ENCODE measurements around the gene CEP170. TPM values are rescaled to one million over a fixed set of nuclear protein-coding genes. Genes with fewer than 3 reads are reported as not detected.
"Not testable (repeated sequence)": the region's sequence is repeated elsewhere in the genome, so short reads cannot be mapped to it uniquely, and the experiment has no call there.

The CEP170 gene
- total and polyA plus RNA-seq, 2 experiments from 2014 or later, result 45.9 to 76.9 TPM

GRCh38 chr1:243203196-243203595, 51.9 kb downstream of the CEP170 start:
- H3K9me3 ChIP-seq (ENCODE audit: low read depth); H3K4me3 ChIP-seq; DNase-seq (ENCODE audit: low read depth in 1 of 2, low spot score in 1 of 2); H3K27ac ChIP-seq; H3K27me3 ChIP-seq; H3K36me3 ChIP-seq; H3K4me1 ChIP-seq (ENCODE audit: low read depth): not testable (repeated sequence)

GRCh38 chr1:243201316-243201715, 53.8 kb downstream of the CEP170 start:
- H3K4me1 ChIP-seq (ENCODE audit: low read depth); H3K27me3 ChIP-seq; H3K36me3 ChIP-seq; H3K4me3 ChIP-seq; H3K9me3 ChIP-seq (ENCODE audit: low read depth); DNase-seq (ENCODE audit: low read depth in 1 of 2, low spot score in 1 of 2); H3K27ac ChIP-seq: not testable (repeated sequence)

GRCh38 chr1:243197524-243197923, 57.6 kb downstream of the CEP170 start:
- H3K27ac ChIP-seq; H3K9me3 ChIP-seq (ENCODE audit: low read depth); H3K4me1 ChIP-seq (ENCODE audit: low read depth); H3K27me3 ChIP-seq; DNase-seq (ENCODE audit: low read depth in 1 of 2, low spot score in 1 of 2); H3K4me3 ChIP-seq; H3K36me3 ChIP-seq: not testable (repeated sequence)

GRCh38 chr1:243193330-243193729, 61.8 kb downstream of the CEP170 start:
- not testable (repeated sequence) for H3K4me1 ChIP-seq (ENCODE audit: low read depth); H3K27me3 ChIP-seq; H3K4me3 ChIP-seq; H3K9me3 ChIP-seq (ENCODE audit: low read depth); H3K36me3 ChIP-seq; H3K27ac ChIP-seq
- peak in 1 of 2 donors; percentile 0 for DNase-seq (ENCODE audit: low read depth in 1 of 2, low spot score in 1 of 2)

- not testable (repeated sequence) for H3K9me3 ChIP-seq (ENCODE audit: low read depth); H3K4me1 ChIP-seq (ENCODE audit: low read depth); H3K27me3 ChIP-seq; DNase-seq (ENCODE audit: low read depth in 1 of 2, low spot score in 1 of 2); H3K27ac ChIP-seq; H3K4me3 ChIP-seq
- peaks cover 12% of the 10 kb centered on the region for H3K36me3 ChIP-seq
Observed at GRCh38 chr1:243186201-243186995, 68.7 kb downstream of the CEP170 start.

- H3K27ac ChIP-seq; DNase-seq (ENCODE audit: low read depth in 1 of 2, low spot score in 1 of 2); H3K4me1 ChIP-seq (ENCODE audit: low read depth); H3K27me3 ChIP-seq; H3K4me3 ChIP-seq; H3K9me3 ChIP-seq (ENCODE audit: low read depth); H3K36me3 ChIP-seq: not testable (repeated sequence)
Observed at GRCh38 chr1:243184787-243185186, 70.3 kb downstream of the CEP170 start.

GRCh38 chr1:243183661-243184060, 71.4 kb downstream of the CEP170 start:
- H3K4me3 ChIP-seq; H3K27me3 ChIP-seq; H3K27ac ChIP-seq; H3K36me3 ChIP-seq; H3K9me3 ChIP-seq (ENCODE audit: low read depth); H3K4me1 ChIP-seq (ENCODE audit: low read depth); DNase-seq (ENCODE audit: low read depth in 1 of 2, low spot score in 1 of 2): not testable (repeated sequence)

- H3K4me3 ChIP-seq; H3K9me3 ChIP-seq (ENCODE audit: low read depth); H3K4me1 ChIP-seq (ENCODE audit: low read depth); H3K36me3 ChIP-seq; H3K27me3 ChIP-seq; DNase-seq (ENCODE audit: low read depth in 1 of 2, low spot score in 1 of 2); H3K27ac ChIP-seq: not testable (repeated sequence)
Observed at GRCh38 chr1:243183176-243183575, 71.9 kb downstream of the CEP170 start.

- Histone ChIP-seq H3K9me3 (ENCODE audit: low read depth) (no peaks in the 10 kb centered on the region), H3K4me1 (ENCODE audit: low read depth) (no peaks in the 10 kb centered on the region), H3K4me3 (no peak overlapping the region), H3K36me3 (no peaks in the 10 kb centered on the region), H3K27me3 (no peaks in the 10 kb centered on the region), H3K27ac (no peak overlapping the region)
- no peak for DNase-seq (ENCODE audit: low read depth in 1 of 2, low spot score in 1 of 2)
- no peak for TF ChIP-seq CTCF (IDR thresholded peaks at IDR 0.05; ENCODE audit: low read depth, low read length)
Observed at GRCh38 chr1:243179720-243180119, 75.4 kb downstream of the CEP170 start.

GRCh38 chr1:243177792-243178191, 77.3 kb downstream of the CEP170 start:
- H3K4me3 ChIP-seq; H3K36me3 ChIP-seq; H3K27ac ChIP-seq; DNase-seq (ENCODE audit: low read depth in 1 of 2, low spot score in 1 of 2); H3K27me3 ChIP-seq; H3K9me3 ChIP-seq (ENCODE audit: low read depth); H3K4me1 ChIP-seq (ENCODE audit: low read depth): not testable (repeated sequence)

GRCh38 chr1:243173758-243174369, 81.2 kb downstream of the CEP170 start:
- not testable (repeated sequence) for H3K27me3 ChIP-seq; H3K27ac ChIP-seq; H3K9me3 ChIP-seq (ENCODE audit: low read depth); H3K4me3 ChIP-seq; H3K36me3 ChIP-seq; DNase-seq (ENCODE audit: low read depth in 1 of 2, low spot score in 1 of 2); H3K4me1 ChIP-seq (ENCODE audit: low read depth)

- H3K27me3 ChIP-seq; DNase-seq (ENCODE audit: low read depth in 1 of 2, low spot score in 1 of 2): not testable (repeated sequence)
Observed at GRCh38 chr1:243164911-243165310, 90.2 kb downstream of the CEP170 start.

GRCh38 chr1:243150906-243151305, 104.2 kb downstream of the CEP170 start:
- not testable (repeated sequence) for H3K36me3 ChIP-seq; H3K9me3 ChIP-seq (ENCODE audit: low read depth); H3K4me3 ChIP-seq; H3K4me1 ChIP-seq (ENCODE audit: low read depth); H3K27me3 ChIP-seq; H3K27ac ChIP-seq
- peak in 1 of 2 donors; percentile 2 for DNase-seq (ENCODE audit: low read depth in 1 of 2, low spot score in 1 of 2)

More at GRCh38 chr1:243164911-243165310, 90.2 kb downstream of the CEP170 start:
- not testable (repeated sequence) for H3K27ac ChIP-seq; H3K4me1 ChIP-seq (ENCODE audit: low read depth); H3K9me3 ChIP-seq (ENCODE audit: low read depth); H3K36me3 ChIP-seq; H3K4me3 ChIP-seq

Data from cardiac muscle cell (in vitro differentiated cells and primary cell).